A549 (cell line): ENCODE measurements around the gene PSD2. TPM values are rescaled to one million over a fixed set of nuclear protein-coding genes. Genes with fewer than 3 reads are reported as not detected.

Source experiments
- ATAC-seq, 2 experiments: fragments of 200-7000 bp in 1 of 2; fragments of >200 bp in 1 of 2; cut with Nextera tagmentation in 1 of 2; cut with Tn5 transposase in 1 of 2; 3 replicates each; pipeline versions ENCODE4 v1.8.0 to v1.9.1; 2018 to 2020; ENCODE audit warnings: mild to moderate bottlenecking in 1 of 2, moderate library complexity in 1 of 2
- CTCF ChIA-PET: fragments of 300-600 bp; sonication (Branson Sonifier 250); formaldehyde crosslinking; extraction: SDS; loops from one replicate; lab custom pipeline; 2021; ENCODE audit warnings: antibody characterized with exemption, inconsistent platforms; lab: Yijun Ruan, JAX
- POLR2A ChIA-PET: fragments of 350-600 bp; formaldehyde crosslinking; extraction: SDS; loops from one replicate; lab custom pipeline; 2021; ENCODE audit warnings: antibody characterized with exemption, inconsistent platforms; lab: Yijun Ruan, JAX
- DNase-seq, 2 experiments: peaks; one replicate each; pipeline versions ENCODE4 v3.0.0 to v3.0.0-alpha.2; 2011 to 2016; ENCODE audit warnings: low read depth in 1 of 2, low spot score in 1 of 2
- FAIRE-seq: peaks from 2 replicates; lab custom pipeline; 2011; peaks lifted over from hg19 to GRCh38; lab: Jason Lieb, UNC
- H3K27ac ChIP-seq, 2 experiments: fragments of >200 bp; sonication (Bioruptor Twin); formaldehyde crosslinking; 3 replicates each; pipeline ENCODE4 v1.5.1; 2016 to 2017
- H3K4me1 ChIP-seq: fragments of >200 bp; sonication (Bioruptor Twin); formaldehyde crosslinking; 3 replicates; pipeline ENCODE4 v1.6.1; 2016
- H3K4me2 ChIP-seq: fragments of >200 bp; sonication (Bioruptor Twin); formaldehyde crosslinking; 3 replicates; pipeline ENCODE4 v1.6.1; 2016
- H3K4me3 ChIP-seq: fragments of >200 bp; sonication (Bioruptor Twin); formaldehyde crosslinking; 3 replicates; pipeline ENCODE4 v1.5.1; 2016
- H3K9me3 ChIP-seq: fragments of >200 bp; sonication (Bioruptor Twin); formaldehyde crosslinking; 3 replicates; pipeline ENCODE4 v1.6.1; 2016
- BHLHE40 ChIP-seq: IDR thresholded peaks from 2 replicates; pipeline ENCODE4 v1.6.1; 2012; ENCODE audit warnings: low read depth, low read length, inconsistent platforms
- CBX8 ChIP-seq: fragments of 200-600 bp; sonication (generic); IDR thresholded peaks from 2 replicates; pipeline ENCODE4 v1.6.1; 2016
- CEBPB ChIP-seq, 2 experiments: fragments of >200 bp in 1 of 2; sonication (Bioruptor Twin) in 1 of 2; formaldehyde crosslinking in 1 of 2; IDR thresholded peaks; 2 replicates each; pipeline ENCODE4 v1.6.1; 2012 to 2016
- CTCF ChIP-seq: fragments of >200 bp; sonication (Bioruptor Twin); formaldehyde crosslinking; IDR thresholded peaks from 3 replicates; pipeline ENCODE4 v1.5.1; 2016
- EP300 ChIP-seq, 2 experiments: fragments of >200 bp; sonication (Bioruptor Twin); formaldehyde crosslinking; IDR thresholded peaks; 2 replicates in 1 of 2; 3 replicates in 1 of 2; pipeline ENCODE4 v1.6.1; 2016 to 2017
- FOSB ChIP-seq: fragments of 250-450 bp; sonication (Bioruptor Pico); IDR thresholded peaks from 2 replicates; pipeline ENCODE4 v1.5.0; 2020; ENCODE audit warnings: mild to moderate bottlenecking, moderate library complexity
- FOSL2 ChIP-seq, 2 experiments: fragments of 450-650 bp in 1 of 2; fragments of >200 bp in 1 of 2; sonication (Bioruptor Twin) in 1 of 2; formaldehyde crosslinking; IDR thresholded peaks; 2 replicates each; pipeline versions ENCODE4 v1.5.0 to v1.6.1; 2016 to 2020; ENCODE audit warnings: mild to moderate bottlenecking in 1 of 2, moderate library complexity in 1 of 2
- GATA3 ChIP-seq: IDR thresholded peaks from 2 replicates; pipeline ENCODE4 v1.6.1; 2012; ENCODE audit warnings: borderline replicate concordance
- HEYL ChIP-seq: fragments of 250-450 bp; sonication (Bioruptor Pico); IDR thresholded peaks from 2 replicates; pipeline ENCODE4 v1.8.0; 2021; ENCODE audit warnings: mild to moderate bottlenecking, moderate library complexity
- HMGXB4 ChIP-seq: fragments of 250-450 bp; sonication (Bioruptor Pico); IDR thresholded peaks from 2 replicates; pipeline ENCODE4 v1.5.0; 2021; ENCODE audit warnings: mild to moderate bottlenecking, moderate library complexity, borderline replicate concordance
- HOXA7 ChIP-seq: fragments of 250-450 bp; sonication (Bioruptor Pico); IDR thresholded peaks from 2 replicates; pipeline ENCODE4 v1.5.0; 2020; ENCODE audit warnings: mild to moderate bottlenecking, moderate library complexity
- HOXB5 ChIP-seq: fragments of 250-450 bp; sonication (Bioruptor Pico); IDR thresholded peaks from 2 replicates; pipeline ENCODE4 v1.5.0; 2020; ENCODE audit warnings: mild to moderate bottlenecking, moderate library complexity
- KDM1A ChIP-seq: fragments of 200-600 bp; sonication (generic); IDR thresholded peaks from 2 replicates; pipeline ENCODE4 v1.6.1; 2016; ENCODE audit warnings: low read depth, mild to moderate bottlenecking
- KDM5A ChIP-seq: fragments of 200-600 bp; sonication (generic); IDR thresholded peaks from 2 replicates; pipeline ENCODE4 v1.6.1; 2016; ENCODE audit warnings: antibody characterized with exemption, mild to moderate bottlenecking
- MAZ ChIP-seq: fragments of 150-350 bp; IDR thresholded peaks from 2 replicates; pipeline ENCODE4 v1.6.1; 2014; ENCODE audit warnings: antibody characterized with exemption, low read depth, low read length, borderline replicate concordance
- NFE2L2 ChIP-seq: fragments of 150-350 bp; conservative IDR thresholded peaks from 2 replicates; pipeline ENCODE4 v1.6.1; 2014; ENCODE audit warnings: low read length
- NPAS2 ChIP-seq: fragments of 250-450 bp; sonication (Bioruptor Pico); IDR thresholded peaks from 2 replicates; pipeline ENCODE4 v1.8.0; 2022; ENCODE audit warnings: mild to moderate bottlenecking, moderate library complexity, borderline replicate concordance
- NR3C1 ChIP-seq: fragments of >200 bp; sonication (Bioruptor Twin); formaldehyde crosslinking; IDR thresholded peaks from 3 replicates; pipeline ENCODE4 v1.6.1; 2017
- SREBF2 ChIP-seq: fragments of 450-650 bp; IDR thresholded peaks from 2 replicates; pipeline ENCODE4 v1.6.1; 2014; ENCODE audit warnings: mild to moderate bottlenecking, moderate library complexity
- ZFP36 ChIP-seq: fragments of 450-650 bp; IDR thresholded peaks from 2 replicates; pipeline ENCODE4 v1.6.1; 2014; ENCODE audit warnings: borderline replicate concordance; ENCODE audit not compliant: partially characterized antibody
- WGBS: methylation state at CpG from one replicate; pipeline ENCODE4 v1.1.6; 2017; ENCODE audit errors: missing lambda C conversion rate; 5-methylcytosine and 5-hydroxymethylcytosine counted together
- polyA plus RNA-seq, 4 experiments: library from polyadenylated mRNA; depleted of rRNA in 3 of 4; stranded (reverse); fragments of >200 nt; fragmentation: RNase III in 1 of 4; extraction: RNeasy Plus Mini Kit Qiagen cat#74134 plus additional on column Dnase treatment in 1 of 4; gene quantifications; 2 replicates in 3 of 4; 3 replicates in 1 of 4; pipeline ENCODE4 v1.2.3, GENCODE V29; 2011 to 2017
- TF ChIP-seq, protein P1 (sequence below): fragments of 150-350 bp; IDR thresholded peaks from 2 replicates; pipeline ENCODE4 v1.6.1; 2014; ENCODE audit warnings: low read depth, mild to moderate bottlenecking, low read length
- TF ChIP-seq, protein P2 (sequence below): fragments of 450-650 bp; IDR thresholded peaks from 2 replicates; pipeline ENCODE4 v1.6.1; 2014; ENCODE audit warnings: antibody characterized with exemption

PSD2 gene
- polyA plus RNA-seq, 2 of the 4 experiments (the other 2 are of a cell fraction): 0.05 TPM; not detected in 1

GRCh38 chr5:139841549-139841948 is 45.9 kb downstream of the PSD2 start:
- 29% methylated on average over 4 of the region's 4 CpGs for WGBS
- no peaks in the 10 kb centered on the region for H3K9me3 ChIP-seq
- POLR2A ChIA-PET: no interaction called here
- no peak overlapping the region for H3K4me3 ChIP-seq
- TF ChIP-seq MAZ: no peak
- 0 out of 2 replicates have a peak, but pooled peaks have one; percentile 49 for TF ChIP-seq NFE2L2
- no peak overlapping the region for H3K4me2 ChIP-seq
- no peak overlapping the region for H3K27ac ChIP-seq
- no peak for ATAC-seq
- FAIRE-seq: no peak
- CTCF ChIA-PET: interaction anchor here (0.9 to 12.5 kb wide), 4 partner anchors 8 to 58 kb away, joined by 3 to 193 read pairs (median 12); no protein-coding TSS in a partner anchor
- H3K4me1 ChIP-seq: no peaks in the 10 kb centered on the region
- no peak for DNase-seq

- Histone ChIP-seq H3K4me2 (no peak overlapping the region), H3K4me3 (no peak overlapping the region), H3K27ac (no peak overlapping the region)
- FAIRE-seq (no peak), ATAC-seq (no peak)
- CTCF ChIA-PET: interaction anchor here (0.9 to 12.5 kb wide), 9 partner anchors 9 to 209 kb away, joined by 3 to 193 read pairs (median 16); no protein-coding TSS in a partner anchor
- TF ChIP-seq HMGXB4 (CRISPR knock-in tag) (no peak), HEYL (CRISPR knock-in tag) (no peak), CEBPB (IDR thresholded peaks at IDR 0.05) (no peak), CTCF (no peak), EP300 (IDR thresholded peaks at IDR 0.05) (no peak), GATA3 (no peak), ZFP36 (no peak), HOXB5 (CRISPR knock-in tag) (no peak), CBX8 (no peak), BHLHE40 (no peak)
- TF ChIP-seq, all 56 proteins: peak for 0
- WGBS: 74% methylated on average over 7 of the region's 7 CpGs
- no peak for DNase-seq
- POLR2A ChIA-PET: no interaction called here
- Histone ChIP-seq H3K9me3 (no peaks in the 10 kb centered on the region), H3K4me1 (peaks cover 4% of the 10 kb centered on the region)
Measured at GRCh38 chr5:139842321-139842720, 46.7 kb downstream of the PSD2 start.

GRCh38 chr5:139843991-139844390 is 48.4 kb downstream of the PSD2 start:
- ChIA-PET POLR2A (no interaction called here), CTCF (interaction anchor here (0.7 to 12.5 kb wide), 19 partner anchors 8 to 208 kb away, joined by 3 to 193 read pairs (median 6); no protein-coding TSS in a partner anchor)
- DNase-seq (no peak), FAIRE-seq (no peak), ATAC-seq (no peak)
- Histone ChIP-seq H3K4me3 (no peak overlapping the region), H3K27ac (no peak overlapping the region), H3K9me3 (no peaks in the 10 kb centered on the region), H3K4me1 (peaks cover 6% of the 10 kb centered on the region), H3K4me2 (no peak overlapping the region)
- 35% methylated on average over 5 of the region's 5 CpGs for WGBS
- TF ChIP-seq HMGXB4 (CRISPR knock-in tag) (no peak), HOXA7 (CRISPR knock-in tag) (no peak), KDM1A (no peak), SREBF2 (no peak), CTCF (no peak), FOSB (CRISPR knock-in tag) (no peak), BHLHE40 (no peak), NR3C1 (no peak), KDM5A (no peak), FOSL2 (IDR thresholded peaks at IDR 0.05) (no peak), FOSL2 (CRISPR knock-in tag; IDR thresholded peaks at IDR 0.05) (no peak), NPAS2 (no peak)
- TF ChIP-seq, protein P1, sequence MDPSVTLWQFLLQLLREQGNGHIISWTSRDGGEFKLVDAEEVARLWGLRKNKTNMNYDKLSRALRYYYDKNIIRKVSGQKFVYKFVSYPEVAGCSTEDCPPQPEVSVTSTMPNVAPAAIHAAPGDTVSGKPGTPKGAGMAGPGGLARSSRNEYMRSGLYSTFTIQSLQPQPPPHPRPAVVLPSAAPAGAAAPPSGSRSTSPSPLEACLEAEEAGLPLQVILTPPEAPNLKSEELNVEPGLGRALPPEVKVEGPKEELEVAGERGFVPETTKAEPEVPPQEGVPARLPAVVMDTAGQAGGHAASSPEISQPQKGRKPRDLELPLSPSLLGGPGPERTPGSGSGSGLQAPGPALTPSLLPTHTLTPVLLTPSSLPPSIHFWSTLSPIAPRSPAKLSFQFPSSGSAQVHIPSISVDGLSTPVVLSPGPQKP: no peak
- TF ChIP-seq, protein P2, sequence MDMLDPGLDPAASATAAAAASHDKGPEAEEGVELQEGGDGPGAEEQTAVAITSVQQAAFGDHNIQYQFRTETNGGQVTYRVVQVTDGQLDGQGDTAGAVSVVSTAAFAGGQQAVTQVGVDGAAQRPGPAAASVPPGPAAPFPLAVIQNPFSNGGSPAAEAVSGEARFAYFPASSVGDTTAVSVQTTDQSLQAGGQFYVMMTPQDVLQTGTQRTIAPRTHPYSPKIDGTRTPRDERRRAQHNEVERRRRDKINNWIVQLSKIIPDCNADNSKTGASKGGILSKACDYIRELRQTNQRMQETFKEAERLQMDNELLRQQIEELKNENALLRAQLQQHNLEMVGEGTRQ: no peak
